HG03139 (cell line): Measurements from ENCODE around the gene TTLL8.

ENCODE experiments used
- ATAC-seq: cut with Tn5 transposase; IDR thresholded peaks from one replicate; pipeline ENCODE4 v1.9.1; 2021; ENCODE audit not compliant: unreplicated experiment

The TTLL8 gene

DNA sequence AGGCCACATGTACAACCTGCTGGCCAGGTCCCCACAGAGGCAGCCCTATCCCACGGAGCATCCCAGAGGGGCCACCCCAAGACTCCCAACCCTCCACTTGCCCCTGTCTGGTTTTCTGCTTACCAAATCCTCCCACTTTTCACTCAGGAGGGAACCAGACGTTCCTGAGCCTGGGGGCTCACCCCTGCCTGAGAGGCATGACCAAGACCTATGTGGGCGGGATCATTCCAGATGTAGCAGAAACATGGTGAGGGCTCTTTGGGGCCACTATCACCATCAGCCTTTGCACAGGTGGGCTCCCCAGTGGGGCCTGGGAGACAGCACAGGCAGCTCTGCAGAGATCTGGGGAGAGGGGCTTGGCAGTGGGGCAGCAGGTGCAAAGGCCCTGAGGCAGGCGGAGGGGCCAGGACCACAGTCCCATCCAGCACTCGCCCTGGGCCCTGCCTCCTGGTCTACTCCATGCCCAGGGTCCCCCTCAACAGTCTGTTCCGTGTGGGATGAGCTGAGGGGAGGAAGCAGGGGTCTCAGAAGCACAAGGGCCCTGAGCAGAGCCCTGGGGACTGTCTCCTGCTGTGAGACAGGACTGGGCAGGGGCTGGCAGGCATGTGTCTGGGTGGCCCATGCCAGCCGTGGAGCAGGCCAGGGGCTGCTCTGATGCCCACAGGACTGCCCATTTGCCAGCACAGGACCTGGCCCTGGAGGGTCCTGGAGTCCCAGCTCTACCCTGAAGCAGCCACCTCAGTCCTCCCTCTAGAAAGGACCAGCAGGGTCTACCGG lies 88.2 kb downstream of the TTLL8 start:
- ATAC-seq = no peak

DNA sequence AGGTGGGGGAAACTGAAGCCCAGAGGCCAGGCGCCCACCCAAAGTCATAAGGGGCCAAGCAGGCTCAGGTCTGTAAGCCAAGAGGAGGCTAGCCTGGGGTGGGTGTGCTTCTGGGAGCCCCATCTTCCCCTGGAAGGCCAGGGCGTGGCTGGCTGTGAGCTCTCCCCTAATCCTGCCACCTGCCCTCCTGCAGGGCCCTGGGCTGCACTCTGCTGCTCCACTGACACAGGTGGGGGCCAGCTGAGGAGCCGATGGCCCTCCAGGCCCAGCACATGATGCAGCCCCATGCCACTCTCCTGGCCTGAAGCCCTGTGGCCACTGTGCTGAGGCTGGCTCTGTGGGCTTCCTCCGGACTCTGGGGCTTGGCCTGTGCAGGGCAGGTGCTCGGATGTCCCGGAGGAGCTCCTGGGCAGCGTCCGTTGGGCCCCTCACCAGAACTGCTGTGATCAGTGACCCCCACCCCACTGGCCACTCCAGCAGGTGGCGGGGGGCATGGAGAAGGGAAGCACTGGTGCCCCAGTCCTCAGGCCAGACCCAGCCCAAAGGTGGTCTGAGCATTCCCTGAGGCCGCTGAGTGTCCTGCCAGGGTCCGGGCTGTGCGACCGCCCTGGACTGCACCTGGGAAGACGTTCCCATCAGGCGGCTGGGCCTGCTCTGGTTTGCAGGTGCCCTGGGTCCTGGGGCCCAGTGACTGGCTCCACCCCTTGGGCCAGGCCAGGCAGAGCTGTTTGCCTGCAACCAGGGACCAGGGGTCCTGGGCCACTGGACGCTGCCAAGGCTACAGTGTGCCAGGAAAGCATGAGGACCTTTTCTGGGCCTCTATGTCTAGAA lies 89.1 kb downstream of the TTLL8 start:
- ATAC-seq = no peak
